NCI-H748 (cell line): ENCODE measurements around the gene AKNA.

ENCODE experiments used
- DNase-seq: peaks from one replicate; lab custom pipeline; 2025; ENCODE audit not compliant: unreplicated experiment; lab: John Stamatoyannopoulos, UW

The AKNA gene

DNA sequence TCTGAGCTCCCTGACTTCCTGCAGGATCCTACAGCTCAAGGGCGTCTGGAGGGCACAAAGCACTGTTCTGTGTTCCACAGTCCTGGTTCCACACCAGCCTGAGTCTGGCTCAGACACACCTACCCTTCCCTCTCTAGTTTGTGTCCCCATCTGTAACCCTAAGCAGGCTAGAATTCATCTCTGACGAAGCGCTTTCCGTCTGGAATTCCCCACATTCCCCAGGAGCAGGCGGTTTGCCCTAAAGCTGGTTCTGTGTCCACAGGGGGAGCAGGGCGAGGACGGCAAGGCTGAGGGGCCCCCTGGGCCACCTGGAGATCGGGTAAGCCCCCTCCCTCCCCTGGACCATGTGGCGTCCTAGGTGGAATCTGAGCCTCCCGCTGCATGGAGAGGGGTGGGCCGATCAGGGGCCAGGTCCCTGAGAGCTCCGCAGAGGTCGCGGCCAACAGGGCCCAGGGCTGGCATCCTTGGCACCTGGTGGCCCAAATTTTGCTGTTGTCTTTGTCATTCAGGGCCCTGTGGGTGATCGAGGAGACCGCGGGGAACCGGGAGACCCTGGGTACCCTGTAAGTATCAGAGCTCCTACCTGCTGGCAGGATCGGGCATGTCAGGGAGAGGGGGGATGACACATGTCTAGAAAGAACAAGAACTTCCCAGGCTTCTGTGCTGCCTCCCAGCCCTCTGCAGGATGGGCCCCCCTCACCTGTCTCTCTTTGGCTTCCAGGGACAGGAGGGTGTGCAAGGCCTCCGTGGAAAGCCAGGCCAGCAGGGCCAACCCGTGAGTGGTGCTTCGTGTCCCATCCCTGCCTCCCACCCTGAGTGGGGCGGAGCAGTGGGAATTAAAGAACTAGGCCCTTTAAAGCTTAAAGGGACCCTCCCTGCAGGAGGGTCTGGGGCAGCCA is 99.3 kb downstream of the AKNA start:
- no peak for DNase-seq

DNA sequence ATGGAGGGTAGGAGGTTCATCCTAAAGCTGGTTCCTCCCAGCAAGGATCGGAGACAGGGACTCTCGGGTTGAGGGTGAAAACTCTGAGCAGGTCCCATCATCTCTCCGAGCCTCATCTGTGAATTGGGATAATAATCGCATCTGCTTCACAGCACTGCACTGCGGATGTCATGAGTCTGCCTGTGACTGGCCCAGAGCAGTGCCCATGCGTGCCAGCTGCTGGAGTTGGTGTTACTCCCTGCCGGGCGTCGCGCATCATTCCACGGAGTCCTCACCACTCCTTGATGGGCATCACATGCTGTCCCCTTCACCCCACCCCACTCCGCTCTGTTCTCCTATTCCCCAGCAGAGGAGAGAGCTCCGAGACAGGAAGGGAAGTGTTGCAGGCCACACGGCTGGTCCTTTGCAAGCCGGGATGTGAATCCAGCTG is 100.0 kb downstream of the AKNA start:
- DNase-seq: no peak

DNA sequence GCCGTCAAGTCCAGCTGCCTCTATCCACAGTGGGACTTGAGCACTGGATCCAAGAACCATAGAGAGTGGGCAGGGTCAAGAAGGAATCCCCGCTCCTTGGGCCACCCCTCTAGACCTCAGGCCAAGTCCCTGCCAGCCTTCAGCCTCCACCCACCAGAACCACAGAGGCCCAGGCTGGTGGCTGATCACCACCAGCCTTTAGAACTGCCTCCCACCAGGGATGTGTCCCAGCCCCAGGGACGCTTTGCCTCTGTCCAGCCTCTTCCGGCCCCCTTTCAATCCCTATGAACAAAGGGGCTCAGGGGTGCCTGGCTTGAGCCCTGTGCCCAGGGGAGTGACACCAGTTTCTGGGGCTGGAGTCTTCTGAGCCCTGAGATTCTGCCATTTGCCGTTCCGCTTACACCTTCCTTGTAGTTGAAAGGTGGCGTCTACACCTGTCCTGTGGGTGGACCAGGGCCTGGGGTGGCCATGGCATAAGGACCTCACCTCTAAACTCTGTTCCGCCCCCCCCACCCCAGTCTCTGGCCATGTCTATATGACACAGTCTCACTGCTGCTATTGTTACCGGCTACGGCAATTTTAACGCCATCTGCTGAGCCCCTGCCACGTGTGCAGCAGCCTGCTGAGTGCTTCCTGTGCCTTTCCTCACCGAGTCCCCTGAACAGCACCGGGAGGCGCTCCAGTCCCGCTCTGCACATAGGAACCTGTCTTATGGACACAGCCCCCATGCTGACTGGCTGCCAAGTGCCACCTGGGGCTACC is 100.6 kb downstream of the AKNA start:
- peak; percentile 65 for DNase-seq

- DNase-seq: no peak
Measured at GRCh38 chr9:114286146-114286679, 101.6 kb downstream of the AKNA start.

- no peak for DNase-seq
Measured at GRCh38 chr9:114285166-114285867, 102.5 kb downstream of the AKNA start.

DNA sequence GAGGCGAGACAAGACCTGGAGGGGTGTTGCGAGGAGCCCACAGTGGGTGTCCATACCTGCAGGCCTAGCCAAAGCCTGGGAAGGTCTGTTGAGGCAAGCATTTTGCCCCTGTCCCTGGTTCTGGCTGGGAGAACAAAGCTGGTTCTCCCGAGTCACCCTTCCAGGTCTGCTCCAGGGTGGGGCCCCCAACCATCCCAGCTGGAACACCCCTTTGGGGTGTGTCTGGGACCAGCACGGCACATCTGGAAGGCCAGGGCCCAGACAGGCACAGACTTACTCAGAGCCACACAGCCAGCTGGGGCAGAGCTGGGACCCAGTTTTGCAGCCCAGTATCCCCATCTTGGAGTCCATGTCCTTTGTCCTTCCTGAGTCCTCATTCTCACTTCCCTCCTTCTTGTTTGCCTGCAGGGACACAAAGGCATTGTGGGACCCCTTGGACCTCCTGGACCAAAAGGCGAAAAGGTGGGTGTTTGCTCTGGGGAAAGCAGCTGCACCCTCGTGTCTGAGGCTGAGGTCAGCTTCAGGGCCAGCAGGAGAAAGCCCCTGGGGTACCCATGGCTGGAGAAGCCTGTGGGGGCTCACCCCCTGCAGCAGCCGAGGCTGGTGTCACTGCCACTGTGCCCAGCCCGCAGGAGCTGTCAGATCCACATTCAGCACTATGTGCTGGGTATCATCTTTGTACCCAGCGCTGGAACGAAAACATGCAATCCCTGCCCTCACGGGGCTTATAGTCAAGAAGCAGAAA is 103.3 kb downstream of the AKNA start:
- no peak for DNase-seq
